Testis (tissue), 3 donors: ENCODE measurements around the gene BSN. TPM values are rescaled to one million over a fixed set of nuclear protein-coding genes. Genes with fewer than 3 reads are reported as not detected.
A peak's percentile ranks its signal among the peaks of the same experiment; 100 is the strongest.

Experiments
- DNase-seq: peaks from one replicate; pipeline ENCODE4 v3.0.0-alpha.2; 2019
- H3K27ac ChIP-seq, 2 donors: fragments of 200-600 bp; sonication (generic); one replicate each; pipeline ENCODE4 v1.5.1; 2019
- H3K27me3 ChIP-seq: fragments of 200-600 bp; sonication (generic); one replicate; pipeline ENCODE4 v1.5.1; 2019
- H3K36me3 ChIP-seq: fragments of 200-600 bp; sonication (generic); one replicate; pipeline ENCODE4 v1.5.1; 2017; ENCODE audit warnings: low read depth; ENCODE audit errors: missing control alignments
- H3K4me1 ChIP-seq: fragments of 200-600 bp; sonication (generic); one replicate; pipeline ENCODE4 v1.5.1; 2019
- H3K4me3 ChIP-seq, 2 donors: fragments of 200-600 bp; sonication (generic); one replicate each; pipeline ENCODE4 v1.5.1; 2017 to 2019
- H3K9me3 ChIP-seq: fragments of 200-600 bp; sonication (generic); one replicate; pipeline ENCODE4 v1.5.1; 2017
- CTCF ChIP-seq, 3 experiments: fragments of 450-650 bp in 2 of 3; fragments of 200-600 bp in 1 of 3; sonication (generic) in 1 of 3; IDR thresholded peaks; one replicate each; pipeline ENCODE4 v1.5.1; 2016 to 2019; ENCODE audit warnings: antibody characterized with exemption in 3 of 3, mild to moderate bottlenecking in 2 of 3, moderate library complexity in 1 of 3
- POLR2A ChIP-seq: fragments of 450-650 bp; IDR thresholded peaks from one replicate; pipeline ENCODE4 v1.6.1; 2017; ENCODE audit warnings: antibody characterized with exemption, mild to moderate bottlenecking, moderate library complexity
- WGBS, 2 donors: methylation state at CpG; one replicate each; pipeline ENCODE4 v1.1.5; 2018; 5-methylcytosine and 5-hydroxymethylcytosine counted together
- intact Hi-C: fragments of 100-400 bp; cut with DNase I; formaldehyde crosslinking; loops from one replicate; pipeline ENCODE4 v1.15.1; 2023; ENCODE audit warnings: low total_unique reads
- polyA plus RNA-seq: library from polyadenylated mRNA; stranded (reverse); fragments of 350-450 nt; fragmentation: Illumina TruSeq; extraction: RNeasy Lipid Tissue Mini Kit (QIAGEN cat#74804); gene quantifications from one replicate; pipeline ENCODE4 v1.2.3, GENCODE V29; 2014; ENCODE audit warnings: low read depth, low replicate concordance; ENCODE audit not compliant: insufficient read depth
- total RNA-seq, 2 donors: library from RNA; depleted of rRNA; stranded (reverse); fragments of >200 nt; gene quantifications; one replicate each; pipeline ENCODE4 v1.2.3, GENCODE V29; 2016

The BSN gene
- total and polyA plus RNA-seq, 3 donors from 2014 or later, result 9.9 to 25.3 (median 18.9) TPM

GRCh38 chr3:49534581-49535441 is 19.5 kb upstream of the BSN start:
- Histone ChIP-seq H3K36me3 (no peaks in the 10 kb centered on the region), H3K4me3 (no peak overlapping the region), H3K9me3 (no peaks in the 10 kb centered on the region), H3K27me3 (no peaks in the 10 kb centered on the region), H3K27ac (peak overlapping the region; percentile 65 to 81), H3K4me1 (peaks cover 38% of the 10 kb centered on the region)
- 53 to 57% methylated on average over 13 to 14 of the region's 14 CpGs for WGBS, 2 donors
- DNase-seq, result peak; percentile 65
- intact Hi-C loops, result no loop called here
- TF ChIP-seq CTCF (IDR thresholded peaks at IDR 0.05), result no peak
- TF ChIP-seq POLR2A, result no peak

- TF ChIP-seq CTCF (IDR thresholded peaks at IDR 0.05), result no peak
- DNase-seq, result no peak
- Histone ChIP-seq H3K4me1 (peaks cover 46% of the 10 kb centered on the region), H3K9me3 (no peaks in the 10 kb centered on the region), H3K27me3 (no peaks in the 10 kb centered on the region), H3K36me3 (no peaks in the 10 kb centered on the region), H3K4me3 (no peak overlapping the region), H3K27ac (peak overlapping the region; percentile 65 to 81)
- intact Hi-C loops, result no loop called here
- 55 to 90% methylated on average over 2 to 7 of the region's 7 CpGs for WGBS, 2 donors
Measured at GRCh38 chr3:49535971-49536874, 18.1 kb upstream of the BSN start.

- WGBS, 2 donors, result 90 to 95% methylated on average over 16 of the region's 16 CpGs
- H3K4me1 ChIP-seq, result peaks cover 46% of the 10 kb centered on the region
- DNase-seq, result no peak
- intact Hi-C loops, result no loop called here
- no peak overlapping the region for H3K4me3 ChIP-seq
- no peaks in the 10 kb centered on the region for H3K9me3 ChIP-seq
- no peaks in the 10 kb centered on the region for H3K36me3 ChIP-seq
- H3K27me3 ChIP-seq, result no peaks in the 10 kb centered on the region
- TF ChIP-seq CTCF (IDR thresholded peaks at IDR 0.05) (no peak), POLR2A (no peak)
- H3K27ac ChIP-seq, result peak overlapping the region; percentile 24 to 81
Measured at GRCh38 chr3:49536875-49537533, 17.3 kb upstream of the BSN start.

GRCh38 chr3:49539659-49540560 is 14.4 kb upstream of the BSN start:
- TF ChIP-seq CTCF (IDR thresholded peaks at IDR 0.05) (peak; percentile 82 to 89 (median 83)), POLR2A (no peak)
- Histone ChIP-seq H3K27ac (peak overlapping the region; percentile 72 to 81), H3K4me3 (peak overlapping the region; percentile 57 to 69), H3K4me1 (peaks cover 30% of the 10 kb centered on the region), H3K27me3 (no peaks in the 10 kb centered on the region), H3K36me3 (no peaks in the 10 kb centered on the region), H3K9me3 (no peaks in the 10 kb centered on the region)
- intact Hi-C loops, result loop anchor here (10.0 kb wide), 1 partner anchor 135 kb away; the partner anchor contains the start of gene APEH
- DNase-seq, result peak; percentile 96
- WGBS, 2 donors, result 0 to 1% methylated on average over 5 to 30 of the region's 63 CpGs
